Activated naive CD8-positive, alpha-beta T cell treated with anti-CD3 and anti-CD28 coated beads, Interleukin-2, amount 50 U/mL, for 24 hours (primary cell): ENCODE measurements around the gene DUSP12.
"Not testable (repeated sequence)": the region's sequence is repeated elsewhere in the genome, so short reads cannot be mapped to it uniquely, and the experiment has no call there.

Experiments
- ATAC-seq: fragments of 150-1000 bp; cut with Tn5 transposase; one replicate; pipeline ENCODE4 v1.10.0; 2021
- DNase-seq: peaks from one replicate; pipeline ENCODE4 v3.0.0; 2021
- H3K27ac Mint-ChIP-seq: one replicate; pipeline ENCODE4 v1.8.0; 2021; ENCODE audit warnings: mild to moderate bottlenecking, mixed read lengths
- H3K27me3 Mint-ChIP-seq: one replicate; pipeline ENCODE4 v1.8.0; 2021; ENCODE audit warnings: mixed read lengths
- H3K36me3 Mint-ChIP-seq: one replicate; pipeline ENCODE4 v1.8.0; 2021; ENCODE audit warnings: low read depth, mixed read lengths
- H3K4me1 Mint-ChIP-seq: one replicate; pipeline ENCODE4 v1.8.0; 2021; ENCODE audit warnings: mixed read lengths
- H3K4me3 Mint-ChIP-seq: one replicate; pipeline ENCODE4 v1.8.0; 2021; ENCODE audit warnings: mild to moderate bottlenecking, moderate library complexity, mixed read lengths
- H3K9me3 Mint-ChIP-seq: one replicate; pipeline ENCODE4 v1.8.0; 2021; ENCODE audit warnings: mixed read lengths

Gene DUSP12

GRCh38 chr1:161722406-161722805 is 27.2 kb upstream of the DUSP12 start:
- Mint-ChIP-seq H3K27me3 (peaks cover 32% of the 10 kb centered on the region), H3K9me3 (no peaks in the 10 kb centered on the region), H3K4me3 (no peak overlapping the region), H3K27ac (no peak overlapping the region), H3K4me1 (peaks cover 40% of the 10 kb centered on the region), H3K36me3 (no peaks in the 10 kb centered on the region)
- DNase-seq (no peak), ATAC-seq (no peak)

DNA sequence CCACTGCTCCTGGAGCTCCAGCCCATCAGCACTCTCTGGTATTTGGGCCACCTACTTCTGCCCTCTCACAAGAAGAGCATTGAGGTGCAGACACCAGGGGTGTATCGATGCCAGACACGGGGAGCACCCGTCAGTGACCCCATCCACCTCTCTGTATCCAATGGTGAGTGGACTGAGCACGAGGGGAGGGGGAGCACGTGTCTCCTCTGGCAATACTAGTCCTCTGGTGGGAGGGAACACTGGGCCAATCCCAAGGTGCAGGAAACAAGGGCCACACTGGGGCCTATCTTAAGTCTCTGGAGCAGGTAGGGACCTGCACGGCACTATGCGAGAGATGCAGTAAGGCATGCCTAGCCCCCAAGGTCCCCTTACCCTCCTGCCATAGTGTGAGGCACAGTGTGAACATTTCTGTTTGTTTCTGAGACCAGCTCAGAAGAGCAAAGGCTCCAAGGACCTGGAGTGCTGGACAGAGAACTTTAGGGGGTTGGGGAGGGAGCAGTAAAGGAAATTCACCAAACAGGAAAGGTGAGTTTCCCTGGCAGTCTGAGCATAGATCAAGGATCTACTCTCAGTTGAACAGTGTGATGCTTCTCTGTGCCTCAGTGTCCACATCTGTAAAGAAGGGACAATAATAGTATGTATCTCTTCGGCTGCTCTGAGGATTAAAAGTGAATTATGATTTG is 26.0 kb upstream of the DUSP12 start:
- Mint-ChIP-seq H3K4me1 (peaks cover 49% of the 10 kb centered on the region), H3K27me3 (peaks cover 32% of the 10 kb centered on the region), H3K4me3 (no peak overlapping the region), H3K36me3 (no peaks in the 10 kb centered on the region), H3K9me3 (no peaks in the 10 kb centered on the region), H3K27ac (no peak overlapping the region)
- ATAC-seq (no peak), DNase-seq (no peak)

DNA sequence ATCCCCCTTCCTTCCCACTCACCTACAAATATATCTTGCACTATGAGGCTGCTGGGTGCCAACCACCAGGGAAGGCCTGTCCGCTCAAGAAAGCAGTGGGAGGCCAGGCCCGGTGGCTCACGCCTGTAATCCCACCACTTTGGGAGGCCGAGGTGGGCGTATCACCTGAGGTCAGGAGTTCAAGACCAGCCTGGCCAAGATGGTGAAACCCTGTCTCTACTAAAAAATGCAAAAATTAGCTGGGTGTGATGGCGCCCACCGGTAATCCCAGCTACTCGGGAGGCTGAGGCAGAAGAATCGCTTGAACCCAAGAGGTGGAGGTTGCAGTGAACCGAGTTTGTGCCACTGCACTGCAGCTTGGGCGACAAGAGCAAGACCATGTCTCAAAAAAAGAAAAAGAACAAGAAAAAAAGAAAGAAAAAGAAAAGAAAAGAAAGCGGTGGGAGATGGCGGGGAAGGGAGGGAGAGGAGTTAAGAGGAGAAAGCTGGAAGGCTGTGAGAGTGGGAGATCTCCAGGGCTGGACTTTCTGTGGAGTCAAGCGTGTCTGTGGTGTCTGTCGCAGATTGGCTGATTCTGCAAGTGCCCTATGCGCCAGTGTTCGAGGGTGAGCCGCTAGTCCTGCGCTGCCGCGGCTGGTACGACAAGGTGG is 24.2 kb upstream of the DUSP12 start:
- H3K9me3 Mint-ChIP-seq, ATAC-seq, DNase-seq, H3K36me3 Mint-ChIP-seq: not testable (repeated sequence)
- peaks cover 32% of the 10 kb centered on the region for H3K27me3 Mint-ChIP-seq
- peaks cover 58% of the 10 kb centered on the region for H3K4me1 Mint-ChIP-seq
- peak overlapping the region; percentile 64 for H3K27ac Mint-ChIP-seq
- peak overlapping the region; percentile 83 for H3K4me3 Mint-ChIP-seq

DNA sequence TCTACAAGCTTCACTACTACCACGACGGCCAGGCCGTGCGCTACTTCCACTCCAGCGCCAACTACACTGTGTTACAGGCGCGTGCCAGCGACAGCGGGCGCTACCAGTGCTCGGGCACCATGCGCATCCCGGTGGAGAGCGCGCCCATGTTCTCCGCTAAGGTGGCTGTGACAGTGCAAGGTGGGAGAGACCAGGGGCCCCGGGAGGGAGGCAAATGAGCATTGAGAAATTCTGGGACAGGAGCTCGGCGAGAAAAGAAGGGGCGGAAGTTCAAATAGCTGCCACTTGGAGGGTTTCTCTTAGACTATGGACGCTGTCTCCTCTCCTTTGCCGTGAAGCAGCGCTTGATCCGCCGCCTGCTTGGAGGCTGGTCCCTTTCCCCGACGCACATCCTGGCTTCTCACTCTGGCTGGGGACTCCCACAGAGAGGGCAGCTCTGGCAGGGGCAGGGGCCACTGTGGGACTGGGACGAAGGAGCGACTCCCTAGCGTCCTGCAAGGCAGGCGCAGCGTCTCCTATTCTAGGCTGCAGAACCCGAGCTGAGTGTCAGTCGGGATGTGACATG is 23.6 kb upstream of the DUSP12 start:
- Mint-ChIP-seq H3K4me1 (peaks cover 64% of the 10 kb centered on the region), H3K4me3 (peak overlapping the region; percentile 83), H3K27me3 (peaks cover 32% of the 10 kb centered on the region), H3K27ac (peak overlapping the region; percentile 64), H3K9me3 (no peaks in the 10 kb centered on the region), H3K36me3 (no peaks in the 10 kb centered on the region)
- ATAC-seq (peak; percentile 13), DNase-seq (peak; percentile 46)

DNA sequence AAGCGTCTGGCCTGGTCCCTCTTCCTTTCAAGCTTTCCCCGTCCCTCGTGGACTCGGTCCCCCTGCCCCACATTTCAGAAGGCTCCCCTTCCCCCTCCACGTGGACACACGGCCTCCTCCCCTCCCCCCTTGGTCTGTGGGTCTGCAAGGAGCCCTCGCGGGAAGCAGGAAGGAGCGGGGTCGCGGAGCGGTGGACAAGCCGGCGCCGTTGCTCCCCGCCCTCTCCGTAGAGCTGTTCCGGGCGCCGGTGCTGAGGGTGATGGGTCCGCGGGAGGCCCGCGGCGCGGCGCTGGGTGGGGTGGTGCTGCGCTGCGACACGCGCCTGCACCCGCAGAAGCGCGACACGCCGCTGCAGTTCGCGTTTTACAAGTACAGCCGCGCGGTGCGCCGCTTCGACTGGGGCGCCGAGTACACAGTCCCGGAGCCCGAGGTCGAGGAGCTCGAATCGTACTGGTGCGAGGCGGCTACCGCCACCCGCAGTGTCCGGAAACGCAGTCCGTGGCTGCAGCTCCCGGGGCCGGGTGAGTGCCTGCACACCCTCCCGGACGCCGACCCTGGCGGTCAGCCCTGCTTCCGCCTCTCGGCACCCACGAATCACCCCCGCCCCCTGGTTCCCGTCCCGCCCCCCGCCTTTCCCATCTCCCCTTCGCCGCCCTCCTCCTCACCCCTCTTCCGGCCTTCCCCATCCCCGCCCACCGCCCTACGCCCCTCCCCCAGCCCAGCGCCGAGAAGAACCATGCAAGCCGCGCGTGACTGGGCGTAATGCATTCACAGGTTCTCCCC is 22.9 kb upstream of the DUSP12 start:
- peaks cover 66% of the 10 kb centered on the region for H3K4me1 Mint-ChIP-seq
- H3K27me3 Mint-ChIP-seq: peaks cover 32% of the 10 kb centered on the region
- ATAC-seq (peak; percentile 35), DNase-seq (peak; percentile 73)
- H3K27ac Mint-ChIP-seq: no peak overlapping the region
- no peaks in the 10 kb centered on the region for H3K36me3 Mint-ChIP-seq
- no peaks in the 10 kb centered on the region for H3K9me3 Mint-ChIP-seq
- H3K4me3 Mint-ChIP-seq: peak overlapping the region; percentile 83

DNA sequence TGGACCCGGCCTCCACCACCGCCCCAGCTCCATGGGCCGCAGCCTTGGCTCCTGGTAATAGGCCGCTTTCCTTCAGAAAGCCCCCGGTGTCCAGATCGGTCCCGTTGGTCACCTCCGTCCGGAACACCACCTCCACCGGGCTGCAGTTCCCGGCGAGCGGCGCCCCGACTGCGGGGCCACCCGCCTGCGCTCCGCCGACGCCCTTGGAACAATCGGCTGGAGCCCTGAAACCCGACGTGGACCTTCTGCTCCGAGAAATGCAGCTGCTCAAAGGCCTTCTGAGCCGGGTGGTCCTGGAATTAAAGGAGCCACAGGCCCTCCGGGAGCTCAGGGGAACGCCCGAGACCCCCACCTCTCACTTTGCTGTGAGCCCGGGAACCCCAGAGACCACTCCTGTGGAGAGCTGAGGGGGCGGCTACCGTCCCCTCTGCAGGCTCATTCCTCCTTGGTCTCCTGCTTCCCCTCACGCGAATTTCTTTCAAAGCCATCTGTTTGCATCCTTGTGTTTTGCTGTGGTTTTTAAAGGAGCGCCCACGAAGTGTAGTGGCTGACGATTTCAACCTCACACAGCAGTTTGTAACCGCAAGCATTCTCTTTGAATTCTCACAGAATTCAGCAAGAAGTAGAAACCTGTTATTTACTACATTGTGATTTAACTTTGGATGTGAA is 22.2 kb upstream of the DUSP12 start:
- DNase-seq (peak; percentile 25), ATAC-seq (peak; percentile 15)
- H3K27me3 Mint-ChIP-seq: peaks cover 32% of the 10 kb centered on the region
- peak overlapping the region; percentile 83 for H3K4me3 Mint-ChIP-seq
- H3K9me3 Mint-ChIP-seq: no peaks in the 10 kb centered on the region
- H3K4me1 Mint-ChIP-seq: peaks cover 61% of the 10 kb centered on the region
- H3K36me3 Mint-ChIP-seq: no peaks in the 10 kb centered on the region
- peak overlapping the region; percentile 82 for H3K27ac Mint-ChIP-seq

- ATAC-seq: no peak
Observed at GRCh38 chr1:161728376-161729226, 21.0 kb upstream of the DUSP12 start.

DNA sequence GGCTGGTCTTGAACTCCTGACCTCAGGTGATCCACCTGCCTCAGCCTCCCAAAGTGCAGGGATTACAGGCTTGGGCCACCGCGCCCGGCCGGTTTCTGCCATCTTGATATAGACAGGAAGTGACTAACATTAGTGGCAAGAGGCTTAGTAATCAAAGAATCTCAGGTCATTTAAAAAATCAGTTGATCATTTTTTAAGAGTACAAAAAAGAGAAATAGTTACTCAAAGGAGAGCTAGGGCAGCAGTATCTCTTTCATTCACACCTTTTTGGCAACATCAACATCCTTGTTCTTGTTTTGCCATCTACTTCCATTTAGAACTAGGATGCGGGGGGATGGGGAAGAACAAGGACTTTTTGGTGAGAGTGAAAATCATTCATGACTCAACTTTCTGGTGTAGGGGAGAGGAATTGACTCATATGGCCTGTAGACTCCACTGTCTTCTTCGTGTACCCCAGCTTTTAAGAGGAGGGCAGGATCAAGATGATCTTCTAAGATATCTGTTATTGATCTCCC is 19.5 kb upstream of the DUSP12 start:
- no peaks in the 10 kb centered on the region for H3K9me3 Mint-ChIP-seq
- ATAC-seq: peak; percentile 67

More at GRCh38 chr1:161728376-161729226, 21.0 kb upstream of the DUSP12 start:
- Mint-ChIP-seq H3K36me3 (no peaks in the 10 kb centered on the region), H3K27ac (peak overlapping the region; percentile 45), H3K27me3 (peaks cover 26% of the 10 kb centered on the region), H3K4me3 (peak overlapping the region; percentile 7), H3K4me1 (peaks cover 62% of the 10 kb centered on the region), H3K9me3 (no peaks in the 10 kb centered on the region)
- no peak for DNase-seq

DNA sequence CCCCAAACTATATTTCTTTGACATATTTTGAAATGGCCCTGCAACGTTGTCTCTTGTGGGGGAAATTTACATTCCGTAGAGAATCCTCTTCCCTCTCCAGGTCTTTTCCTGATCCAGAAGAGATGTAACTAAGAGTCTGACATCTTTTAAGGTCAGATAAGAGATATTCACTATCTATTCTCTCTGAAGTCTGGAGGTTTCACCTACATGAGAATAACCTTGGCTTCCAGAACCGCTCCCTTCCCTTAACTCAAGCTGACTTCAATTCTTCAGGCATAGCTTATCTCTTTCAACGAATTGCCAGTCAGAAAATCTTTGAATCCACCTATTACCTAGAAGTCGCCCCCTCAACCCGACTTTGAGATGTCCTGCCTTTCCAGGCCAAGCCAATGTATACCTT is 18.3 kb upstream of the DUSP12 start:
- Mint-ChIP-seq H3K4me3 (no peak overlapping the region), H3K36me3 (no peaks in the 10 kb centered on the region), H3K27ac (no peak overlapping the region), H3K9me3 (no peaks in the 10 kb centered on the region), H3K27me3 (peaks cover 9% of the 10 kb centered on the region), H3K4me1 (peaks cover 57% of the 10 kb centered on the region)
- no peak for ATAC-seq
- no peak for DNase-seq

More for the DNA sequence above, 19.5 kb upstream of the DUSP12 start:
- peak overlapping the region; percentile 86 for H3K27ac Mint-ChIP-seq
- no peak overlapping the region for H3K4me3 Mint-ChIP-seq
- H3K4me1 Mint-ChIP-seq: peaks cover 59% of the 10 kb centered on the region
- peak; percentile 39 for DNase-seq
- peaks cover 14% of the 10 kb centered on the region for H3K27me3 Mint-ChIP-seq
- no peaks in the 10 kb centered on the region for H3K36me3 Mint-ChIP-seq

GRCh38 chr1:161731981-161732718 is 17.4 kb upstream of the DUSP12 start:
- DNase-seq (no peak), ATAC-seq (no peak)
- Mint-ChIP-seq H3K27ac (no peak overlapping the region), H3K4me1 (peaks cover 61% of the 10 kb centered on the region), H3K9me3 (no peaks in the 10 kb centered on the region), H3K4me3 (no peak overlapping the region), H3K36me3 (no peaks in the 10 kb centered on the region), H3K27me3 (peaks cover 9% of the 10 kb centered on the region)

DNA sequence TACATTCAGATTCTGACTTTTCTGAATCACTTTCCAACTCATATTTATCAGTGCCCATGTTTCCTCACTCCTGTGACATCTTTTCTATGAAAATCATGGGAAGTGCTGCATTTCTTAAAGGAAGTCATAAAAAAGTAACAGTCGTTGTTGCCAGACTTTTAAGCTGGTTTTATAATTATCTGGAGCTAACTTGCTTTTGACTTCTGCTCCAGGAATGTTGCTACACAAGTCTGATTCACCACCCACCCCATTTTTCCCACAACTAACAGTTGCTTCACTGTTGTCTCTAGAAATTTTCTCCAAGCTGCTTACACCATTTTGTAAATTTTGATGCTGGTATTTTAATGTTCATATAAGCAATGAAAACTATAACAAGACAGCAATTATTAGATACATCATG is 16.1 kb upstream of the DUSP12 start:
- Mint-ChIP-seq H3K27ac (no peak overlapping the region), H3K27me3 (peaks cover 9% of the 10 kb centered on the region), H3K36me3 (no peaks in the 10 kb centered on the region), H3K4me3 (no peak overlapping the region), H3K9me3 (no peaks in the 10 kb centered on the region), H3K4me1 (peaks cover 57% of the 10 kb centered on the region)
- DNase-seq (no peak), ATAC-seq (no peak)

DNA sequence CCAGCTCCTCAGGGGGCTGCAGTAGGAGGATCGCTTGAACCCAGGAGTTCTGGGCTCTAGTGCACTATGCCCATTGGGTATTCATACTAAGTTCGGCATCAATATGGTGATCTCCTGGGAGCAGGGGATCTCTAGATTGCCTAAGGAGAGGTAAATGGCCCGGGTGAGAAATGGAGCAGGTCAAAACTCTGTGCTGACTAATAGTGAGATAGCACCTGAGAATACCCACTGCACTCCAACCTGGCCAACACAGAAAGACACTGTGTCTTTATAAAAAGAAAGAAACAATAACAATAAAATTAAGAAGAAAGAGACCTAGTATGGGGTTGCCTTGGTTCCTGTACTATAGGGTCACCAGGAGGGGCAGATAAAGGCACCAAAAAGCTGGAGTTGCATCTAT is 13.7 kb upstream of the DUSP12 start:
- Mint-ChIP-seq H3K36me3 (no peaks in the 10 kb centered on the region), H3K4me3 (no peak overlapping the region), H3K27ac (peak overlapping the region; percentile 76), H3K4me1 (peaks cover 56% of the 10 kb centered on the region), H3K27me3 (peaks cover 11% of the 10 kb centered on the region), H3K9me3 (no peaks in the 10 kb centered on the region)
- ATAC-seq: no peak
- DNase-seq: no peak
